CD4-positive, alpha-beta memory T cell (primary cell): Measurements from ENCODE around the gene DUSP28. TPM values are rescaled to one million over a fixed set of nuclear protein-coding genes. Genes with fewer than 3 reads are reported as not detected.

ENCODE experiments used
- CTCF ChIA-PET: fragments of 350-600 bp; sonication (Branson Sonifier 250); formaldehyde crosslinking; loops from one replicate; lab custom pipeline; 2021; ENCODE audit warnings: inconsistent platforms; ENCODE audit not compliant: partially characterized antibody; lab: Charles Lee
- POLR2A ChIA-PET: fragments of 350-600 bp; sonication (Branson Sonifier 250); formaldehyde crosslinking; loops from one replicate; lab custom pipeline; 2021; ENCODE audit not compliant: partially characterized antibody; lab: Charles Lee
- DNase-seq, 5 donors: peaks; one replicate each; pipeline versions ENCODE4 v3.0.0 to v3.0.0-alpha.2; 2020 to 2022; ENCODE audit warnings: mixed read lengths in 1 of 5
- H3K27ac ChIP-seq: one replicate; pipeline ENCODE4 v1.7.0; 2013; ENCODE audit warnings: low read depth, low read length
- H3K27me3 ChIP-seq: 2 replicates; pipeline ENCODE4 v1.7.0; 2013; ENCODE audit warnings: mild to moderate bottlenecking, low read length, moderate library complexity; ENCODE audit not compliant: insufficient read depth
- H3K36me3 ChIP-seq: 2 replicates; pipeline ENCODE4 v1.7.0; 2013; ENCODE audit warnings: mild to moderate bottlenecking, low read length, moderate library complexity; ENCODE audit not compliant: insufficient read depth
- H3K4me1 ChIP-seq: 2 replicates; pipeline ENCODE4 v1.7.0; 2013; ENCODE audit warnings: mild to moderate bottlenecking, low read length, moderate library complexity; ENCODE audit not compliant: insufficient read depth
- H3K4me3 ChIP-seq, 2 donors: one replicate each; pipeline ENCODE4 v1.7.0; 2013; ENCODE audit warnings: low read length in 2 of 2, mild to moderate bottlenecking in 1 of 2
- H3K9me3 ChIP-seq, 2 donors: one replicate each; pipeline ENCODE4 v1.7.0; 2013; ENCODE audit warnings: low read length in 2 of 2, control low read depth in 1 of 2; ENCODE audit not compliant: control insufficient read depth in 1 of 2
- H3K27ac Mint-ChIP-seq, 7 donors: one replicate each; pipeline ENCODE4 v1.8.0; 2020 to 2021; ENCODE audit warnings: mixed read lengths in 7 of 7, mild to moderate bottlenecking in 6 of 7, inconsistent platforms in 3 of 7, moderate library complexity in 3 of 7
- H3K27me3 Mint-ChIP-seq, 2 donors: one replicate each; pipeline ENCODE4 v1.8.0; 2020 to 2021; ENCODE audit warnings: mixed read lengths in 2 of 2
- H3K36me3 Mint-ChIP-seq, 2 donors: one replicate each; pipeline ENCODE4 v1.8.0; 2020 to 2021; ENCODE audit warnings: mixed read lengths in 2 of 2, inconsistent platforms in 1 of 2, mild to moderate bottlenecking in 1 of 2
- H3K4me1 Mint-ChIP-seq, 4 donors: one replicate each; pipeline ENCODE4 v1.8.0; 2020 to 2021; ENCODE audit warnings: mixed read lengths in 4 of 4, mild to moderate bottlenecking in 1 of 4
- H3K4me3 Mint-ChIP-seq, 8 donors: one replicate each; pipeline ENCODE4 v1.8.0; 2020 to 2021; ENCODE audit warnings: mixed read lengths in 8 of 8, mild to moderate bottlenecking in 7 of 8, moderate library complexity in 6 of 8, inconsistent platforms in 3 of 8
- H3K9me3 Mint-ChIP-seq, 8 donors: one replicate each; pipeline ENCODE4 v1.8.0; 2020 to 2021; ENCODE audit warnings: mixed read lengths in 8 of 8, mild to moderate bottlenecking in 5 of 8, inconsistent platforms in 3 of 8, moderate library complexity in 1 of 8
- intact Hi-C: fragments of 100-400 bp; cut with micrococcal nuclease; formaldehyde crosslinking; loops from one replicate; pipeline ENCODE4 v1.15.1; 2023
- polyA plus RNA-seq, 2 donors: library from polyadenylated mRNA; unstranded; fragments of 300-500 nt; fragmentation: Illumina TruSeq; gene quantifications; one replicate each; pipeline ENCODE4 v1.2.3, GENCODE V29; 2021
- total RNA-seq, 2 experiments: library from RNA; stranded (reverse); gene quantifications; one replicate each; pipeline ENCODE4 v1.2.3, GENCODE V29; 2021

Gene DUSP28
- total and polyA plus RNA-seq, 4 experiments from 2014 or later: 16.3 to 19.4 (median 18.4) TPM

- ChIA-PET POLR2A (interaction anchor here (1.1 to 12.6 kb wide), 2 partner anchors 19 to 32 kb away, joined by 4 to 249 read pairs; partner anchors contain the start of genes CAPN10 and RNPEPL1), CTCF (interaction anchor here (3.0 to 5.2 kb wide), 3 partner anchors 12 to 26 kb away, joined by 15 to 23 read pairs (median 19); no protein-coding TSS in a partner anchor)
- H3K36me3 Mint-ChIP-seq: peaks cover 21 to 40% of the 10 kb centered on the region in 2 donors
- no peaks in the 10 kb centered on the region for H3K9me3 ChIP-seq
- H3K36me3 ChIP-seq: peaks cover 27% of the 10 kb centered on the region
- H3K4me3 Mint-ChIP-seq: no peak overlapping the region
- peaks cover 30% of the 10 kb centered on the region for H3K4me1 ChIP-seq
- H3K27ac ChIP-seq: no peak overlapping the region
- peaks cover 13 to 34% (median 19%) of the 10 kb centered on the region in 4 donors for H3K4me1 Mint-ChIP-seq
- peaks cover 0 to 5% (median 0%) of the 10 kb centered on the region in 8 donors for H3K9me3 Mint-ChIP-seq
- no peaks in the 10 kb centered on the region for H3K27me3 ChIP-seq
- no peaks in the 10 kb centered on the region for H3K27me3 Mint-ChIP-seq
- intact Hi-C loops: no loop called here
- no peak for DNase-seq
- H3K27ac Mint-ChIP-seq: no peak overlapping the region
- H3K4me3 ChIP-seq: no peak overlapping the region
Observed at GRCh38 chr2:240553956-240554480, 6.1 kb upstream of the DUSP28 start.

- Histone ChIP-seq H3K9me3 (no peaks in the 10 kb centered on the region), H3K27ac (no peak overlapping the region), H3K27me3 (no peaks in the 10 kb centered on the region), H3K4me1 (peaks cover 39% of the 10 kb centered on the region), H3K36me3 (peaks cover 27% of the 10 kb centered on the region), H3K4me3 (no peak overlapping the region)
- Mint-ChIP-seq H3K4me1 (peaks cover 20 to 43% (median 27%) of the 10 kb centered on the region in 4 donors), H3K27me3 (no peaks in the 10 kb centered on the region), H3K36me3 (peaks cover 21 to 44% of the 10 kb centered on the region in 2 donors), H3K4me3 (peak overlapping the region in 2 of 8 donors; percentile 39 to 51), H3K27ac (peak overlapping the region in 1 of 7 donors; percentile 60), H3K9me3 (peaks cover 0 to 5% (median 0%) of the 10 kb centered on the region in 8 donors)
- POLR2A ChIA-PET: interaction anchor here (1.1 to 12.6 kb wide), 2 partner anchors 18 to 31 kb away, joined by 4 to 249 read pairs; partner anchors contain the start of genes CAPN10 and RNPEPL1
- CTCF ChIA-PET: interaction anchor here (3.0 to 5.2 kb wide), 3 partner anchors 11 to 31 kb away, joined by 19 to 26 read pairs (median 23); partner anchors contain the start of gene CAPN10
- intact Hi-C loops: no loop called here
- DNase-seq: no peak
Observed at GRCh38 chr2:240554767-240555493, 5.2 kb upstream of the DUSP28 start.

DNA sequence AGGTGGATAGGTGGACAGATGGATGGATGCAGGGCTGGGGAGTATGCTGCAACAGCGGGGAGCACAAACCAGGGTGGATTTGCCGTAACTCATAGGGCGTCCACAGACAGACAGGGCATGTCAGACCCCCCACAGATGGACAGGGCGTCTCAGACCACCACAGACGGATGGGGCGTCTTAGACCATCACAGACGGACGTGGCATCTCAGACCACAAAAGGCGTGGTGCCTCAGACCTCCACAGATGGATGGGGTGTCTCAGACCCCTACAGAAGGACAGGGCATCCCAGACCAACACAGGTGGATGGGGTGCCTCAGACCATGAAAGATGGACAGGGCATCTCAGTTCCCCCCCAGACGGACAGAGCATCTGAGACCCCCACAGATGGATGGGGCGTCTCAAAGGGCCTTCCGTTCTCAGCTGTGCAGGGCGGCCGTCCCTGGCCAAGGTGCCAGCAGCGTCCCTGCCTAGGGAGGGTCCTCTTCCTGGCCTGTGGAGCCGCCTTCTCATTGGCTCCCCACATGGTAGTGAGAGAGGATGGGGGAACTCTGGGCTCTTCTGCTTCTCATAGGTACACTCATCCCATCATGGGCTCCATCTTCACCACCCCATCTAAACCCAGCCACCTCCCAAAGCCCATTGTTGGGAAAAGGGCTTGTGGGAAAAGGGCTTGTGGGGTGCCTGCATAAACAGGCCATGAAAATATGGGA is 4.5 kb upstream of the DUSP28 start:
- Histone ChIP-seq H3K4me1 (peaks cover 39% of the 10 kb centered on the region), H3K27ac (no peak overlapping the region), H3K9me3 (no peaks in the 10 kb centered on the region), H3K4me3 (no peak overlapping the region), H3K27me3 (no peaks in the 10 kb centered on the region), H3K36me3 (peaks cover 27% of the 10 kb centered on the region)
- peak overlapping the region in 1 of 7 donors; percentile 60 for H3K27ac Mint-ChIP-seq
- peaks cover 21 to 44% (median 28%) of the 10 kb centered on the region in 4 donors for H3K4me1 Mint-ChIP-seq
- ChIA-PET POLR2A (interaction anchor here (12.6 kb wide), 1 partner anchor 17 kb away, joined by 249 read pairs; the partner anchor contains the start of gene RNPEPL1), CTCF (interaction anchor here (1.4 to 5.2 kb wide), 4 partner anchors 10 to 41 kb away, joined by 3 to 26 read pairs (median 21); partner anchors contain the start of gene CAPN10)
- no peaks in the 10 kb centered on the region for H3K27me3 Mint-ChIP-seq
- peaks cover 19 to 41% of the 10 kb centered on the region in 2 donors for H3K36me3 Mint-ChIP-seq
- intact Hi-C loops: loop anchor here (1.0 kb wide), 1 partner anchor 11 kb away; no protein-coding TSS in a partner anchor
- peak overlapping the region in 2 of 8 donors; percentile 39 to 51 for H3K4me3 Mint-ChIP-seq
- DNase-seq: no peak
- peaks cover 0 to 4% (median 0%) of the 10 kb centered on the region in 8 donors for H3K9me3 Mint-ChIP-seq

GRCh38 chr2:240556553-240557100 is 3.5 kb upstream of the DUSP28 start:
- Histone ChIP-seq H3K27ac (no peak overlapping the region), H3K4me1 (peaks cover 44% of the 10 kb centered on the region), H3K36me3 (peaks cover 23% of the 10 kb centered on the region), H3K9me3 (no peaks in the 10 kb centered on the region), H3K4me3 (no peak overlapping the region), H3K27me3 (no peaks in the 10 kb centered on the region)
- intact Hi-C loops: loop anchor here (1.0 kb wide), 1 partner anchor 10 kb away; no protein-coding TSS in a partner anchor
- peak; percentile 68 to 77 (median 73) for DNase-seq
- Mint-ChIP-seq H3K27me3 (no peaks in the 10 kb centered on the region), H3K36me3 (peaks cover 14 to 39% of the 10 kb centered on the region in 2 donors), H3K27ac (peak overlapping the region in 6 of 7 donors; percentile 4 to 83 (median 37)), H3K9me3 (peaks cover 0 to 3% (median 0%) of the 10 kb centered on the region in 8 donors), H3K4me1 (peaks cover 24 to 51% (median 35%) of the 10 kb centered on the region in 4 donors), H3K4me3 (peak overlapping the region; percentile 47 to 74 (median 53))
- CTCF ChIA-PET: interaction anchor here (0.7 to 5.2 kb wide), 6 partner anchors 10 to 284 kb away, joined by 3 to 26 read pairs (median 11); partner anchors contain the start of gene CAPN10
- POLR2A ChIA-PET: interaction anchor here (0.6 to 12.6 kb wide), 3 partner anchors 16 to 1093 kb away, joined by 4 to 249 read pairs (median 13); partner anchors contain the start of genes CAPN10 and RNPEPL1

DNA sequence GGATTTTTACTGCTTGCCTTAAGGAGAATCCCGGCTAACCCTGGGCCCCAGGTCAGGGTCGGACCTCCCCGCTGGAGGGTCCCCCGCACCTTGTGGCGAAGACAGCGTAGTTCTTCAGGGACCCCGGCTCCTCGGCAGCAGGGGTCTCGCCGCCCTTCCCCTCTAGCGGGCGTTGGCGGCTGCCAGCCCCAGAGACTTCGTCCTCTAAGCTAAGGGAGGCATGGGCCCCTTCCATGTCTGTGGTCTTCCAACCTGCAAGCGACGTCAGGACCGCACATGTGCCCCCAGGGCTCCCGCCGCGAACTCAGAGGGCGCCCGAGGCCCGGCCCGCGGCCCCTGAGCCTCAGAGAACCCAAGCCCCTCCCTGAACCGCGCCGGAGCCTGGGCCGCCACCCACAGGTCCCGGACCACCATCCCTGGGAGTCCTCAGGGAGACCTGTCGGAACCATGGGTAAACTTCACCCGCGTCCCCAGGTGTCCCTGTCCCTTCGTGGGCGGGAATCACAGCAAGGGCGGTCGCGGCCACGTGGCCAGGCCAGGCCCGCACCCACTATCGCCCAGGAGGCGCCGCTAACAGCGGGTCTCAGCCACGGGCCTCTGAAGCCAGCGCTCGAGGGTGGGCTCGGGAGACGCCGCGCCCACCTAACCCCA is 2.9 kb upstream of the DUSP28 start:
- H3K4me3 Mint-ChIP-seq: peak overlapping the region; percentile 47 to 74 (median 53)
- no peaks in the 10 kb centered on the region for H3K27me3 Mint-ChIP-seq
- intact Hi-C loops: no loop called here
- peaks cover 10 to 35% of the 10 kb centered on the region in 2 donors for H3K36me3 Mint-ChIP-seq
- H3K27me3 ChIP-seq: no peaks in the 10 kb centered on the region
- DNase-seq: no peak
- peaks cover 50% of the 10 kb centered on the region for H3K4me1 ChIP-seq
- H3K4me3 ChIP-seq: no peak overlapping the region
- peaks cover 0 to 3% (median 0%) of the 10 kb centered on the region in 8 donors for H3K9me3 Mint-ChIP-seq
- peaks cover 18% of the 10 kb centered on the region for H3K36me3 ChIP-seq
- H3K4me1 Mint-ChIP-seq: peaks cover 26 to 53% (median 40%) of the 10 kb centered on the region in 4 donors
- no peaks in the 10 kb centered on the region for H3K9me3 ChIP-seq
- CTCF ChIA-PET: interaction anchor here (1.1 to 5.2 kb wide), 7 partner anchors 9 to 64 kb away, joined by 3 to 26 read pairs (median 9); partner anchors contain the start of gene CAPN10
- no peak overlapping the region for H3K27ac ChIP-seq
- H3K27ac Mint-ChIP-seq: peak overlapping the region in 3 of 7 donors; percentile 32 to 83 (median 42)
- POLR2A ChIA-PET: interaction anchor here (0.6 to 12.6 kb wide), 3 partner anchors 16 to 1093 kb away, joined by 4 to 249 read pairs (median 13); partner anchors contain the start of genes CAPN10 and RNPEPL1
